ENCODE results near the gene DOCK2.

Gene DOCK2

DNA sequence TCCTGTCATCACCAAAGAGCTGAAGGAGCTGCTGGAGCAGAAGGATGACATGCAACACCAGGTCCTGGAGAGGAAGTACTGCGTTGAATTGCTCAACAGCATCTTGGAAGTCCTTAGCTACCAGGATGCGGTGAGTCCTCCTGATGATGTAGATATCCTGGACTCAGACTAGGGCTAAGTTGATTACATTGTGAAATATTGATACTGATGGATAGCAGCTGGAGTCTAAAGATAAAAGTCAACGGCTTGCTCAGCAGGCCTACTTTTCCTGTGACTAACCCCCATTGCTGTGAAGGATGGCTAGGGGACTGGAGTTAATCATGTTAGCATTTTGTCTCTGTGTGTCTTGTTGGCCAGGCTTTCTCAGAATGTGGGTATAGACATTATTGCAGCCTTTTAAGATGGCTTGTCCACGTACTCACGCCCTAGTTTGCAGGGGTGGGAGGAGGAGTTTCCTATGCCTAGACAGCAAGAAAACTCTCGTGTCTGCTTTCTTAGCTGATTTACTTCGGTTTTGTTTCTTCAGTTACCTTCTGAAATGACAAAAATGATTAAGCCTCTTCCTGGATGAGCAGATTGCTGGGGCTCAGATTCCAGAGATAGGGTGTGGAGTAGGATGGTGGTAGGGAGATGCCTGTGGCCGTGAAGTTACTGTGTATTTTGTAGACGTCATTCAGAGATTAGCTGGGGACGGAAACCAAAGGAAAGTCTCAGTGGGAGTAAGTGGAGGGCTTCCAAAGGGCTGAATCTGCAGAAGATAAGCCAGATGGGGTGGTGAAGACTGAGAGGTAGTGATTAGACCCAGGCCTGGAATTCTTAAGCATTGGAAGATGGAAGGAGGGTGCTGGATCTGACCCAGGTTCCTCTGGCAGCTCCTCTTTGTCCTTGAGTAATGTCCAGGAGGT is 166.3 kb downstream of the DOCK2 start:
- H3K27me3 ChIP-seq (ENCODE audit: low read length), result no peaks in the 10 kb centered on the region
- H3K27ac ChIP-seq (ENCODE audit: low read depth, low read length), result no peak overlapping the region
- no peak overlapping the region for H3K4me3 ChIP-seq (ENCODE audit: insufficient read depth, low read length, poor library complexity, severe bottlenecking)
- no peaks in the 10 kb centered on the region for H3K79me2 ChIP-seq (ENCODE audit: insufficient read depth, low read length)
- peaks cover 7% of the 10 kb centered on the region; the same call in 1 of the 2 replicates for H3K36me3 ChIP-seq (ENCODE audit: low read length)
- no peaks in the 10 kb centered on the region for H3K9me2 ChIP-seq (replicated peaks; ENCODE audit: insufficient read depth, low read length)
- H3K9ac ChIP-seq (ENCODE audit: low read length), result no peak overlapping the region
- no peak for TF ChIP-seq EZH2phosphoT487 (conservative IDR thresholded peaks at IDR 0.05; ENCODE audit: low read length)
- TF ChIP-seq, protein P1, sequence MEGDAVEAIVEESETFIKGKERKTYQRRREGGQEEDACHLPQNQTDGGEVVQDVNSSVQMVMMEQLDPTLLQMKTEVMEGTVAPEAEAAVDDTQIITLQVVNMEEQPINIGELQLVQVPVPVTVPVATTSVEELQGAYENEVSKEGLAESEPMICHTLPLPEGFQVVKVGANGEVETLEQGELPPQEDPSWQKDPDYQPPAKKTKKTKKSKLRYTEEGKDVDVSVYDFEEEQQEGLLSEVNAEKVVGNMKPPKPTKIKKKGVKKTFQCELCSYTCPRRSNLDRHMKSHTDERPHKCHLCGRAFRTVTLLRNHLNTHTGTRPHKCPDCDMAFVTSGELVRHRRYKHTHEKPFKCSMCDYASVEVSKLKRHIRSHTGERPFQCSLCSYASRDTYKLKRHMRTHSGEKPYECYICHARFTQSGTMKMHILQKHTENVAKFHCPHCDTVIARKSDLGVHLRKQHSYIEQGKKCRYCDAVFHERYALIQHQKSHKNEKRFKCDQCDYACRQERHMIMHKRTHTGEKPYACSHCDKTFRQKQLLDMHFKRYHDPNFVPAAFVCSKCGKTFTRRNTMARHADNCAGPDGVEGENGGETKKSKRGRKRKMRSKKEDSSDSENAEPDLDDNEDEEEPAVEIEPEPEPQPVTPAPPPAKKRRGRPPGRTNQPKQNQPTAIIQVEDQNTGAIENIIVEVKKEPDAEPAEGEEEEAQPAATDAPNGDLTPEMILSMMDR (IDR thresholded peaks at IDR 0.05; ENCODE audit: insufficient read depth, low read length, poor library complexity, severe bottlenecking), result no peak
- H3K9me3 ChIP-seq (ENCODE audit: insufficient read depth, low read length), result no peaks in the 10 kb centered on the region
- no peaks in the 10 kb centered on the region for H3F3A ChIP-seq (ENCODE audit: insufficient read depth)
- H4K20me1 ChIP-seq (ENCODE audit: low read depth, low read length), result no peaks in the 10 kb centered on the region
- H3K4me2 ChIP-seq (ENCODE audit: low read depth, low read length, poor library complexity, severe bottlenecking), result no peak overlapping the region
- no peak overlapping the region for H2AFZ ChIP-seq (ENCODE audit: low read depth, low read length, severe bottlenecking)

DNA sequence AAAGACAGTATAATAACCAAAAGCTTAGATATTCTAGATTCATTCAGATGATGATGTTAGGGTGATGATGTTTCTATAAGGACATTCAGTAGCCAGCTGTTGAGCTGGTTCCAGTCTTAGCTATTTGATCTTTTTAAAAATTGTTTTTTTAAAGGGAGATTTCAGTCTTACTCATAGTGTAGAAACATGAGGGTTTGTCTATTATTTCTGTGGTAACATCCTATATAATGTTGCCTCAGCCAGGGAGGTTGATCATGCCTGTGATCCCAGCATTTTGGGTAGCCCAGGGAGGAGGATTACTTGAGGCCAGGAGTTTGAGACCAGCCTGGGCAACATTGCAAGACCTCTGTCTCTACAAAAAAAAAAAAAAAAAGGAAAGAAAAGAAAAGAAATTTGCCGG is 167.8 kb downstream of the DOCK2 start:
- Histone ChIP-seq H3K9me3 (ENCODE audit: insufficient read depth, low read length) (no peaks in the 10 kb centered on the region), H3K27me3 (ENCODE audit: low read length) (no peaks in the 10 kb centered on the region), H3K79me2 (ENCODE audit: insufficient read depth, low read length) (no peaks in the 10 kb centered on the region), H3K9me2 (replicated peaks; ENCODE audit: insufficient read depth, low read length) (no peaks in the 10 kb centered on the region), H3K27ac (ENCODE audit: low read depth, low read length) (no peak overlapping the region), H3K4me2 (ENCODE audit: low read depth, low read length, poor library complexity, severe bottlenecking) (no peak overlapping the region), H4K20me1 (ENCODE audit: low read depth, low read length) (no peaks in the 10 kb centered on the region), H3K9ac (ENCODE audit: low read length) (no peak overlapping the region), H3K4me3 (ENCODE audit: insufficient read depth, low read length, poor library complexity, severe bottlenecking) (no peak overlapping the region), H3K36me3 (ENCODE audit: low read length) (peaks cover 7% of the 10 kb centered on the region; the same call in 1 of the 2 replicates), H3F3A (ENCODE audit: insufficient read depth) (no peaks in the 10 kb centered on the region), H2AFZ (ENCODE audit: low read depth, low read length, severe bottlenecking) (no peak overlapping the region)
- TF ChIP-seq, protein P1 (IDR thresholded peaks at IDR 0.05; ENCODE audit: insufficient read depth, low read length, poor library complexity, severe bottlenecking), result no peak
- TF ChIP-seq EZH2phosphoT487 (conservative IDR thresholded peaks at IDR 0.05; ENCODE audit: low read length), result no peak

DNA sequence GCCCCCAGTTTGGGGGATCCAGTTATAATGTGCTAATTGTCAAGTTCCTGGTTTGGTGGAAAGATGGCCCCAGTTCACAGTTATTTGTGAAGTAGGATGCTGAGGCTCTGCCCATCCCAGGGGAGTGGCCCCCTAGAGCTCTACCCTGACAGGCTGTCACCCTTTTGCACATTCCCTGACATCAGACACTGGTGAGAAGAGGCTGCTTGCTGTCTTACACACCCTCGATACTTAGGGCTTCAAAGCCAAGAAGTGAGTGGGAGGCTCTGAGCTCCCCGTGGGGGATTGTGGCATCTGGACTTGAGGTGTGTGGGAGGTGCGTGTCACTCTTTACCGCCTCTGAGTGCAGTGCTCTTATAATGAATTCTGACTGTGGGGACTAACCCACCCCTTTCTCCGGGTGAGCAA is 168.5 kb downstream of the DOCK2 start:
- Histone ChIP-seq H3K36me3 (ENCODE audit: low read length) (peaks cover 7% of the 10 kb centered on the region; the same call in 1 of the 2 replicates), H2AFZ (ENCODE audit: low read depth, low read length, severe bottlenecking) (no peak overlapping the region), H3K27ac (ENCODE audit: low read depth, low read length) (no peak overlapping the region), H3K9me3 (ENCODE audit: insufficient read depth, low read length) (no peaks in the 10 kb centered on the region), H3K27me3 (ENCODE audit: low read length) (no peaks in the 10 kb centered on the region), H3K4me3 (ENCODE audit: insufficient read depth, low read length, poor library complexity, severe bottlenecking) (no peak overlapping the region), H3K79me2 (ENCODE audit: insufficient read depth, low read length) (no peaks in the 10 kb centered on the region), H3K4me2 (ENCODE audit: low read depth, low read length, poor library complexity, severe bottlenecking) (no peak overlapping the region), H3K9ac (ENCODE audit: low read length) (no peak overlapping the region), H3F3A (ENCODE audit: insufficient read depth) (no peaks in the 10 kb centered on the region), H3K9me2 (replicated peaks; ENCODE audit: insufficient read depth, low read length) (no peaks in the 10 kb centered on the region), H4K20me1 (ENCODE audit: low read depth, low read length) (no peaks in the 10 kb centered on the region)
- TF ChIP-seq, protein P1 (IDR thresholded peaks at IDR 0.05; ENCODE audit: insufficient read depth, low read length, poor library complexity, severe bottlenecking), result no peak
- TF ChIP-seq EZH2phosphoT487 (conservative IDR thresholded peaks at IDR 0.05; ENCODE audit: low read length), result no peak
